Prostate gland (tissue), 2 donors: Measurements from ENCODE around the gene NUPR2.

Experiments
- POLR2A ChIP-seq: fragments of 450-650 bp; IDR thresholded peaks from one replicate; pipeline ENCODE4 v1.6.1; 2016; ENCODE audit warnings: antibody characterized with exemption, mild to moderate bottlenecking
- POLR2AphosphoS5 ChIP-seq: sonication (generic); formaldehyde crosslinking; IDR thresholded peaks from one replicate; pipeline ENCODE4 v1.6.1; 2017; ENCODE audit warnings: antibody characterized with exemption
- TF ChIP-seq, protein P1 (sequence below), 4 experiments: fragments of 200-600 bp in 2 of 4; fragments of 450-650 bp in 2 of 4; sonication (generic) in 2 of 4; IDR thresholded peaks; 1 replicate in 3 of 4; 2 replicates in 1 of 4; pipeline ENCODE4 v1.5.1; 2016 to 2019; ENCODE audit warnings: antibody characterized with exemption in 4 of 4, mild to moderate bottlenecking in 2 of 4, moderate library complexity in 2 of 4

DNA sequence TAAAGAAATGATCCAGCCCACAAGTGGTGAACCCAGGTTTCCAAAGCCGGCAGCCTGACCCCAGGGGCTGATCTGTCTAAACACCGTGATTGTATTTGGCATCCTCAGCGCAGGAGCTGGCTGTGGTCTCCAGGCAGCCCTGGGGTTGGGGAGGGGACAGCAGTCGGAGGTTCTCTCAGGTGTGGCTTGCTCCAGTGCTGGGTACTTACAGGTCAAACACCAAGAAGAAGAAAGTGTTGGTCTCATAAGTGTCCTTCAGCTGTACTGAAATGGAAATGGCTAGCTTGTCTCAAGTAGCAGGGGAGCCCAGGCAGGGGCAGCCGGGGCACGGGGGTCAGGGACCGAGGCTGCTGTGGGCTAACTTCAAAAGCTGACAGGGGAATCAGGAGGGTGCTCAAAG is 29.5 kb downstream of the NUPR2 start:
- TF ChIP-seq, protein P1, sequence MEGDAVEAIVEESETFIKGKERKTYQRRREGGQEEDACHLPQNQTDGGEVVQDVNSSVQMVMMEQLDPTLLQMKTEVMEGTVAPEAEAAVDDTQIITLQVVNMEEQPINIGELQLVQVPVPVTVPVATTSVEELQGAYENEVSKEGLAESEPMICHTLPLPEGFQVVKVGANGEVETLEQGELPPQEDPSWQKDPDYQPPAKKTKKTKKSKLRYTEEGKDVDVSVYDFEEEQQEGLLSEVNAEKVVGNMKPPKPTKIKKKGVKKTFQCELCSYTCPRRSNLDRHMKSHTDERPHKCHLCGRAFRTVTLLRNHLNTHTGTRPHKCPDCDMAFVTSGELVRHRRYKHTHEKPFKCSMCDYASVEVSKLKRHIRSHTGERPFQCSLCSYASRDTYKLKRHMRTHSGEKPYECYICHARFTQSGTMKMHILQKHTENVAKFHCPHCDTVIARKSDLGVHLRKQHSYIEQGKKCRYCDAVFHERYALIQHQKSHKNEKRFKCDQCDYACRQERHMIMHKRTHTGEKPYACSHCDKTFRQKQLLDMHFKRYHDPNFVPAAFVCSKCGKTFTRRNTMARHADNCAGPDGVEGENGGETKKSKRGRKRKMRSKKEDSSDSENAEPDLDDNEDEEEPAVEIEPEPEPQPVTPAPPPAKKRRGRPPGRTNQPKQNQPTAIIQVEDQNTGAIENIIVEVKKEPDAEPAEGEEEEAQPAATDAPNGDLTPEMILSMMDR (IDR thresholded peaks at IDR 0.05) = no peak
- no peak for TF ChIP-seq POLR2AphosphoS5
- no peak for TF ChIP-seq POLR2A
